Stimulated activated CD4-positive, alpha-beta T cell treated with anti-CD3 and anti-CD28 coated beads, Interleukin-1b, Interleukin-23, amount 100 ng/mL, for 1 hour (primary cell): Measurements from ENCODE around the gene AKAP13.
A peak's percentile ranks its signal among the peaks of the same experiment; 100 is the strongest.
"Not testable (repeated sequence)": the region's sequence is repeated elsewhere in the genome, so short reads cannot be mapped to it uniquely, and the experiment has no call there.

Experiments used
- DNase-seq, 2 donors: peaks; one replicate each; pipeline ENCODE4 v3.0.0-alpha.2; 2020; ENCODE audit warnings: low read depth in 2 of 2

AKAP13 gene

DNA sequence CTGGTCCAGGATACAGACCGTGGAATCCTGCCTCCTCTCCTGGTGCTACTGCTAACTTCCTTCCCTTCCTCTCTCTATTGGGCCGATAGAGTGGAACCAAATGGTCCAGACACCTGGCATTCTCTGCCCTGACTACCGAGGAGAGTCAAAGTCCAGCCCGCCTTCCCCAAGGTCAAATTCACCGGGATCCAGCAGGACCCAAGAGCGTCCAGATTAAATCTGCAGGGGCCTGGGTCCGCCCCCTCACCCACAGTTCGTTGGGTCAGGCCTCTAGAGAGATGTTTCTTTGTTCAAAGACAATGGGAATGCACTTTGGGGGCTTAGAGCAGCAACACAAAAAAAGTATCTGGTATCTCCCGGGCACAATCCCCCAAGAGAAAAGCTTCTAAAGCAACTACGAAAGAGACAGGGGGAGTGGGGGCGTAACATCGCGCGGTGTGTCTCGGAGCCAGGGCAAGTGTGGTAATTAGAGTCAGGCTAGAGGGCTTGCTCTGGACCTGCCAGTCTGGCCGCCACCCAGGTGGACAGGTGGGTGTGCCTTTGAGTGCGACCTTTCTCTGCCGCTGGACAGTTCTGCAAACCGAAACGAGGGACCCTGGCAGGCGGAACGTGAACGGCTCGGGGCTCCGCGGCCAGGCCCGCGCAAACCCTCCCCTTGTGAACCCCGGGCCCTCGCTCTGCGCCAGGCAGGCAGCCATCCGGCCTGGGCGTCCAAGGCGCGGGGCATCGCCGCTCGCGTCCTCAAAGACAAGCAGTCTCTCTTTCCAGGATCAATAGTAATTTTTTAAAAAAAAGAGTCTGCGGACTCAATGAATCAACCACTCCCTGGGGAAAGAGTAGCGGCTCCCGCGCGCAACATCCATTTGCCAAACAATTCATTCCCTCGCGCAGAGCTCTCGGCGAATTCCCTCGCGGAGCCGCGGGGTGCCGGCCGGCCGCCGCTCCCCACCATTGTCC is 413.5 kb downstream of the AKAP13 start:
- no peak for DNase-seq

DNA sequence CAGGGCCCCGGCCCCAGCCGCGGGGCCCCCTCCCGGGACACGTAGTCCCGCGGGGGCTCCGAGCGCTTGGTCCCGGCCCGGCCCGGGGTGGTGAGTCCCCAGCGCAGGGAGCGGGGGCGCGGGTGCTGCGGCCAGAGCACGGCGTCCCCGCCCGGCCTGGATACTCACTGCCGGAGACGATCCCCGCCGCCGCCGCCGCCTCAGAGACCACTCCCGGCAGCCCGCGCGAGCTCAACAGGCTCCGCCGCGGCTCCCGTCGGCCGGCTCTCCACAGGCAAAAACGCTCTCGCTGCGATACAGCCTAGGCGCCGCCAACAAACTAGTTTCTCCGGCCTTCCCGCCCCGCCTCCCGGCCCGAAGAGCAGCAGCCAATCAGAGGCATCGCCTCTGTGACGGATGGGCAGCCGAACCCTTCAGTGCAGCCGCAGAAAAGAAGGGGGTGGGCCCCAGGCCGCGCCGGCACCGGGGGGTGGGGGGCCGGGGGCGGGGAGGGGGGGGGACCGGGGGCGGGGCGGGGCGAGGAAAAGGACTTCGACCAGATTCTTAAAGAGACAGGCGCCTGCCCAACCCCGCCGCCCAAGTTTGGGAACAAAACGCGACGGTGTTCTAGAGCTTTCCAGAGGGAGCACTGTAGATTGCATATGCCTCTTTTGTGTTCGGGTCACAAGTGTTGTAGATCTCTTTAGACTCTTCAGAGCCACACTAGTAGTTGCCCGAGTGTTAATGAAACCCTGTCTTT is 414.4 kb downstream of the AKAP13 start, which contains the start of gene KLHL25:
Gene KLHL25 (minus strand): TSS at position 328 of the 739 bp plus-strand sequence. CDS start 25,115 bp downstream, outside the sequence.
- DNase-seq, result peak; percentile 75 to 77

DNA sequence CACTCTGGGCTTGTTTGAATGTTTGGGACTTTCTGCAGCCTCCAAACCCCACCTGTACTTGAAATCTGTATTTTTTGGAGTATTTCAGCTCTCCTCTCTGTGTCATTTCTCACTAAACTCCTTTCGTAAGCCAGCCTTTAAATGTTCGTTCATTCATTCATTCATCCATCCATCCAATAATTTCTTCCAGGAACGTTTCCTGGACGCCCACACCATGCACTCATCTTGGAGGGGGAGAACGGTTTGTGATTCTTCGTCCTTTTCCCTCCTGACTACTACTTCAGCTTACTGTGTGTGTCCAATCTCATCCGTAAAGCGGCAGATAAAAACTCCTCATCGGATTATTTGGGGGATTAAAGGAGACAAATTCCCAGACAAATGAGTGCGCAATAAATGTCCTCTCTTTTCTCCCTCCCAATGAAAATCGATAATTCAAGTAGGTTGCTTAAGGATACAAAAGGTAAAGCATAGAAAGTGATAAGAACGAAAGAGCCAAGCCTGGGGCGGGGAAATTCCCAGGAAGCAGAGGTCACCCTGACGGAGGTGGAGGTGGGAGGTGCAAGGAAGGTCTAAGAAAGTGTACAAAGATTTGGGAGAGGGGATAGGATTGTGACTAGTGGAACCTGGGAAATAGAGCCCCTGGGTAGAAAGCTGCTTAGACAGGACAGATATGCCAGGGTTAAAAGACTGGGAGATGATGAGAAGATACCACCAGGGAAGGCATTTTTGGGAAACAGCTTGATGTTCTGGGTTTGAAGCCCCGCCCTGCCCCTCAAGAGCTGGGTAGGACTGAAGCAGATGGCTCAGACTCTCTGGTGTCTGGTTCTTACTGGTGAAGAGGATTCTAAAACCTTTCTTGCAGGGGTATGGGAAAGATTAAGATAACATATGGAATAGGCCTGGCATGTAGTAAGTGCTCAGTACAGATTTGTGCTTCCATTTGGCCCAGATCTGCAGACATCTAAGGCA is 415.2 kb downstream of the AKAP13 start:
- no peak for DNase-seq

DNA sequence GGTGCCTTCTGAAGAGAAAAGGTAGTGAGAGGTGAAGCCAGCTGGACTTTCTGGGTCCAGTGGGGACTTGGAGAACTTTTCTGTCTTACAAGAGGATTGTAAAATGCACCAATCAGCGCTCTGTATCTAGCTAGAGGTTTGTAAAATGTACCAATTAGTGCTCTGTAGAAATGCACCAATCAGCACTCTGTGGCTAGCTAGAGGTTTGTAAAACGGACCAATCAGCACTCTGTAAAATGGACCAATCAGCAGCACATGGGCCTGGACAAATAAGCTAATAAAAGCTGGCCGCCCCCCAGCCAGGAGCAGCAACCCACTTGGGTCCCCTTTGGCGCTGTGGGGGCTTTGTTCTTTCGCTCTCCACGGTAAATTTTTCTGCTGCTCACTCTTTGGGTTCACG is 416.0 kb downstream of the AKAP13 start:
- DNase-seq, result not testable (repeated sequence)
